Epidermal melanocyte (primary cell): ENCODE measurements around the gene PARG.
A peak's percentile ranks its signal among the peaks of the same experiment; 100 is the strongest.
"Not testable (repeated sequence)": the region's sequence is repeated elsewhere in the genome, so short reads cannot be mapped to it uniquely, and the experiment has no call there.

Source experiments
- DNase-seq: peaks from one replicate; pipeline ENCODE4 v3.0.0; 2011; ENCODE audit warnings: low spot score; ENCODE audit not compliant: insufficient read length

The PARG gene

DNA sequence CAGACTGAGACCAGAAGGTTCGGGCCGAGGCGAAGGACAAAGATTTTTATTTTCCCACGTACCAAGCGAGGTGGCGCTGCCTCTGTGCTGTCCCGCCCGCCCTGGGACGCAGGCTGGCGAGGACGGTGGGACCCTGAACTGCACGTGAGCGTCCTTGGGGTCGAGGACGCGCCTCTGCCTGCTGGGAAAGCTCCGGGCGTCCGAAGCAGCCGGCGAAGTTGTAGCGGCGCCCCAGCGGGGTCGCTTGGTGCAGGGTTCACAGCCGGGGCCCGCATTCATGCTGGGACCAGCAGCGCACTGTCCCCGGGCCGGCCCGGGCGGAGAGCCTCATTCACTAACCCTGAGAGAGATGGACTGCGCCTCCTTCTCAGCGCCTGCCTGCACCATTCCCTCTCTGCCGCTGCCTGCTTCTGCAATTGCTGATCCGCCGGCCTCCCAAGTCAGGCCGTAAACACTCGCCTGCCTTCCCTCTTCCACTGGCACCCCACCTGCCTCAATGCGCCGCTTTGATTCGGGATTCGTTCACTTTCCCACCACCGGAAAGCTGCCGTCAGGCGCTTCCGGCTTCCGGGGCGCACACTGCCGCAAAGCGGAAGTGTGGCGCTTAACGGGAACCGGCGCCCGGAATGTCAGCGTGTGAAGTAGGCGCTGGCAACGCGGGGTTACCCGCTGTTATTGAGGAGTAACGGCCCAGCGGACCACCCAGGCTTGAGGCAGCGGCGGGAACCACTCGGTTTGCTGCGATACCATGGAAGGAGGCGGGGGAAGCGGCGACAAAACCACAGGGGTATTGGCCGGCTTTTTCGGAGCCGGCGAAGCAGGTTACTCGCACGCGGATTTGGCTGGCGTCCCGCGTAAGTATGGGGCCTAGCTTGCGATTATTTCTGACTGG lies at the start of gene PARG, which contains the start of gene TIMM23B:
Gene PARG (minus strand): TSS at position 581 of the 892 bp plus-strand sequence. CDS start 302 bp downstream, at position 279.
Gene TIMM23B (plus strand): TSS at position 607 of the 892 bp plus-strand sequence. CDS start 142 bp downstream, at position 749.
- peak; percentile 15 for DNase-seq

DNA sequence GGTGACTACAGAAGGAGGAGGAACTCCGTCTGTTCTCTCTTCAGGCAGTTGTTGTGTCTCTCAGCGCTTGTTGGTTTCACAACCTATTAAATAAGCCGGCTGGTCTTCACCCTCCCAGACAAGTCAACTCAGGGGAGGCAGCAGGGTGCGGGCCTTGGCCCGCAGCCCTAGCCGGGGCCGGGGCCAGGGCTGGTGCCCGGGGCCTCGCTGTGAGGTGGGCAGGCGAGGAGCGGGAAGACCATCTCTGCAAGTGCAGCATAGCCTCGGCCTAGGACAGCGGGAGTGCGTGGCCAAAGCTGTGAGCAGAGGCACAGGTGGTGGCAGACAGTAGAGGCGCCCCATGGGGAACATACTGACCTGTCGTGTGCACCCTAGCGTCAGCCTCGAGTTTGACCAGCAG lies 46.5 kb upstream of the PARG start, which contains the start of gene AGAP6:
Gene AGAP6 (plus strand): TSS at position 31 of the 400 bp plus-strand sequence. CDS start 310 bp downstream, at position 341.
- not testable (repeated sequence) for DNase-seq

- not testable (repeated sequence) for DNase-seq
Observed at GRCh38 chr10:49987207-49987606, 45.4 kb upstream of the PARG start.

DNA sequence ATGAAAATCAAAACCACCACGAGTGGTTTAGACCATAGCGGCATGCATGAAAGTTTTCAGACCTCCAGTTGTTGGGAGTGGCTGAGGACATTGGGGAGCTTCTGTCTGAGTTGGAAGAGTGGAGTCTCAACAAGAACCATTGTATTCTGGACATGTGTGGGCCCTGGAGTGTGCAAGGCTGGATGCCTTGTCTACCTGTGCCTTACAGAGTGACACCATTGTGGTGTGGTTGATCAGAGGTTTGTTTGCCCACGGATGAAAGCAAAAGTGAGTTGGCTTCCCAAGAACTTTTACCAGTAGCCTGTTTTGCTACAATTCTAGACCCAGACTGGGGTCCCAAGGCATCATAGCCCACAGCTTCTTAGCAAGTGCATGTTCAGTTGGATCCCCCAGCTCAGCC lies 35.9 kb upstream of the PARG start:
- not testable (repeated sequence) for DNase-seq

DNA sequence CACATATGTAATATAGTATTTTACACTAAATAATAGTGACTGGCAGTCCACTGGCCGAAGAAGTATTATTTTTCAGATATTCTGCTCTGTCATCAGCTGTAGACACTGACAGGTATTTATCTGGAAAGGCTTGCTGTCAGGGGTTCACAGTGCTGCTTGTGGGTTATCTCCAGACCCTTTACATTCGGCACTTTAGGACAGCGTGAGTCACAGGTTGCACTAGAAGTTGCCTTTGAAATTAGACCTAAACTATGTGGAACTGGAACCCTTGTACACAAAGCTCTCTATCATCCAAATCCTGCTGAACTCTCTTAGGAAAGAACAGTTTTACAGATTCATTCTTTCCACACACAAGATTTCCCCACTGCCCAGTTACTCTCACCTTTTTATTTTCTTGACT lies 30.3 kb upstream of the PARG start:
- not testable (repeated sequence) for DNase-seq

GRCh38 chr10:49971466-49971865 lies 29.6 kb upstream of the PARG start:
- not testable (repeated sequence) for DNase-seq

- not testable (repeated sequence) for DNase-seq
Observed at GRCh38 chr10:49970331-49970857, 28.6 kb upstream of the PARG start.

DNA sequence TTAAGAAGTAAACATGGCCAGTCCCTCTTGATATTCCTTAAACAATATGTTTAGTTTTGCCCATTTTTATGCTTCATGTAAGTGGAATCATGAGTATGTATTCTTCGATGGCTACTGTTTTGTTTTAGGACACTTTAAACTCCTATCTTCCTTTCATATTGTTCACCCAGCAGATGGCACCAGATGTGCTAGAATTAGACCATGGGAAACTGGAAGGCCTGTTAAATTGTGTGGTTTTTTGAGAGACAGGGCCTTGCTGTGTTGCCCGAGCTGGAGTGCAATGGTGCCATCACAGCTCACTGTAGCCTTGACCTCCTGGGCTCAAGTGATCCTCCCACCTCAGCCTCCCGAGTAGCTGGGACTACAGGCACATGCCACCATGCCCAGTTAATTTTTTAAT lies 11.3 kb upstream of the PARG start:
- not testable (repeated sequence) for DNase-seq

DNA sequence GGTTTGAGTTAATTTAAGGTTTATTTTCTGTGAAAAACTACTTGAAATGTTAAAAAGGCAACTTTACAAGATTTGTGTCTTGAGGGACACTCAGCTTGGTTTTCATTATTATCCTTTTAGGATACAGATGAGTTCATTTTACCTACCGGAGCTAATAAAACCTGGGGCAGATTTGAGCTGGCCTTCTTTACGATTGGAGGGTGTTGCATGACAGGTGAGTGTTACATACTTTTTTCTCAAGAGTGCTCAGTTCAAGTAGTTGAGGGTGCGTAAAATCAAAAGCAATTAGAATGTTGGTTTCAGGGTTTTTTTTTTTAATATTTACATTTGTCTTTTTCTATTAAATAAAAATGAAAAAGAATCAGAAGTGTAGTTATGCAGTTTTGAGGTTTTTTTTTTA lies 10.2 kb upstream of the PARG start:
- DNase-seq = not testable (repeated sequence)

DNA sequence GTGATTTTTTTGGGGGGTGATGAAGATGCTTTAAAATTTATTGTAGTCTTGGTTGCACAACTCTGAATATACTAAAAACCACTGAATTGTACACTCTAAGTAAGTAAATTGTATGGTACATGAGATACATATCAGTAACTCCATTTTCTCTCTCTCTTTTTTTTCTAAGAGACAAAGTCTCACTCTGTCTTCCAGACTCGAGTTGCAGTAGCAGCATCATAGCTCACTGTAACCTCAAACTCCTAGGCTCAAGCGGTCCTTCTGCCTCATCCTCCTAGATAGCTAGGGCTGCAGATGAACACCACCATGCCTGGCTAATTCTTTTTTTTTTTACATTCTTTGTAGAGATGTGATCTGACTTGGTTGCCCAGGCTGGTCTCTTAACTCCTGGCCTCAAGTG lies 6.9 kb upstream of the PARG start:
- not testable (repeated sequence) for DNase-seq

DNA sequence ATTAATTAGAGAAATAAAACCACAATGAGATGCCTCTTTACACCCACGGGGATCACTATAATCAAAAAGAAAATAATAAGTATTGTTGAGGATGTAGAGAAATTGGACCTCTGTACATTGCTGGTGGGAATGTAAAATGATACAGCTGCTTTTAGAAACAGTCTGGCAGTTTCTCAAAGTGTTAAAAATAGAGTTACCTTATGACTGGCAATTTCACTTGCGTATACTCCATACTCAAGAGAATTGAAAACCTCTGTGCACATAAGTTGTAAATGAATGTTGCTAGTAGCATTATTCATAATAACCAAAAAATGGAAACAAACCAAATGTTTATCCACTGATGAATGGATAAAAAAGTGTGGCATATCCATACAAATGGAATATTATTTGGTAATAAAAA lies 6.3 kb upstream of the PARG start:
- DNase-seq = not testable (repeated sequence)

DNA sequence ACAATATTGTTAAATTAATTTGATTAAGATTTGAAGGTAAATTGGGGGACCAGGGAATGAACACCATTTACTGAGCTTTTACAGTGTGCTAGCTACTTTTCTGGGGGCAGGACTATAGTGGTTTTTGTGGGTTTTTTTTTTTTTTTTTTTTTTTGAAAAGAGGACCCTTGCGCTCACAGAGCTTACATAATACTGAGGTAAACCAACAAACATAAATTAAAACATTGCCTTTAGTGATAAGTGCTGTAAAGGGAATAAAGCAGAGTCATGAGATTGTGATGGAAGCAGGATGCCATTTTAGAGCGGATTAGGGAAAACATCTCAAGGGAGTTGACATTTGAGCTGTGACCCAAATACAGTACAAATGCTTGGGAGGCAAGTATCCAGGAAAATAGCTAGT lies 1.8 kb upstream of the PARG start:
- not testable (repeated sequence) for DNase-seq

DNA sequence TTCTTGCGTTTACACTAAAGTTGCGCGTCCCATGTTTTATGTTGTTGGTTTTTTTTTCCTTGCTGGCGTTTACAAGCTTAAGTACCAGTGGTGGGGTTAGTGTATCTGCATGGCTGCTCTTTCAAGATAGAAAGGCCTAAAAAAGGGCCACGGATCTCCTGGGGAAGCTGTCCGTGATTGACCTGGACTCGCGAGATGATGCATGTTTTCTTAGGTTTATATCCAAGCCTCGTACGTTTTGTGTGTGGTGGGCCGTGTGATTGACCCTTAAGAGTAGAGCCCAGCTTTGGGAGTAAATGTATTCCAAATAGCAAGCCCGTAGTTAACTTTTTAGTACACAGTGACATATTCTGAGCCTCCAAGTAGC lies 495 bp upstream of the PARG start:
- DNase-seq = not testable (repeated sequence)

DNA sequence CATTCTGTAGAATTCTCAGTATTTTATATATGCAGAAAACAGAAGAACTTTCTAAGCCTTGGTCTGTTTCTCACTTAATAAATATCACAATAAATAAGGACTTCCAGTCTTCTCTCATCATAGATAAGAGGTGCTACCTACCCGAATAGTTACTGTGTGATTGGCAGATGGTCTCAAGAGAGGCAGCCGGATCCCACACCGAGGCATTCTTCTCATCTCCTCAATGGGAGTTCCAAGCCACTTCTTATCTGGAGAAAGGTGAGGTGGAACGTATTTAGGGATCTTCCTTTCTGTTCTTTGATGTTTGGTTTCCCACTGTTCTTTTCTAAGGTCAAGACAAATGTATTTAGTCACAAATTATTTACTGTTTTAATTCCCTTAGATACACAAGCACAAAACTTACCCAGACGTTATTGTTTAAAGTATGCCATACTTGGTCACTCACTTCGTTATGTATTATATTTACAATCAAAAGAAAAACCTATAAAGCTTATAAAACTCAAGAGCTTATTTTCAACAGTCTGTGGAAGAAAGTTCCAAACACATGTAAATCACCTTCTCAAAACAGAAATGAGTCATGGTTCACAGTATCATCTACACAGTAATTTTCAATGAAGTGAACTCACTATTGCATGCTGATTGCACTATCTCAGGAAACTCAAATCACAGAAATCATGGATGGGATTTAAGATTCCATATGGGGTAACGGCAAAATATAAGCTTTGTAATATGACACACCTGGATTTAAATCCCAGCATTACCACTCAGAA lies 9.7 kb downstream of the PARG start:
- not testable (repeated sequence) for DNase-seq

- not testable (repeated sequence) for DNase-seq
Observed at GRCh38 chr10:49931276-49931675, 10.6 kb downstream of the PARG start.

- not testable (repeated sequence) for DNase-seq
Observed at GRCh38 chr10:49923572-49923971, 18.3 kb downstream of the PARG start.

- DNase-seq = not testable (repeated sequence)
Observed at GRCh38 chr10:49922041-49922440, 19.8 kb downstream of the PARG start.

DNA sequence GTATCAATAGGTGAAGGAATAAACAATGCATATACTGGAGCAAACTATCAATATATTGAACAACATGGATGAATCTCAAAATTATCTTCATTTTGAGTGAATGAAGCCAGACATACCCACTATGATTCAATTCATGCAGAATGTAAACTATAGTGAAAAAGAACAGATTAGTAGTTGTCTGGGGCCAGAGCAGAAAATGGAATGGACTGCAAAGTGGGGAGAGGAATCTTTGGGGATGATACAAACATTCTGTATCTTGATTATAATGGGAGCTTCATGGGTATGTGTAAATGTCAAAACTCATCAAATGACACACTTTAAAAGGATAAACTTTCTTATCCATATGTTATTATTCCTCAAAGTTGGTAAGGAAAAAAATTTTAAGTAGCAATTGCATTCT lies 23.9 kb downstream of the PARG start:
- not testable (repeated sequence) for DNase-seq

DNA sequence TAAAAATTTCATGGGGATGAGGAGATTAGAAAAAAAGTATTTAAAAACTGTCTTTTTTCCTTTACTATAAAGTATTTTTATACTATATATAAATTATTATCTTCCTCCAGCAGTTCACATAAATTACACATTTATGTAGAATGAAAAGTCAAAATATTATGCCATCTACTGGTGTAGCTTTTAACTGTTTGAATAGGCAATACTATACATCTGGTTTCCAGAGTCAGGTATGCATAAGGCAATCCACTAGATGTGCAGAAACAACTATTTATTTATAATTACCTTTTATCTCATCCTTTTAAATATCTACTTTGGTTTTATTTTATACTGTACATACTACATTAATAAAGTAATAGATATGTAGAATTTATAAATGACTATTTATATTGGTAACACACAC lies 25.4 kb downstream of the PARG start:
- DNase-seq = not testable (repeated sequence)

DNA sequence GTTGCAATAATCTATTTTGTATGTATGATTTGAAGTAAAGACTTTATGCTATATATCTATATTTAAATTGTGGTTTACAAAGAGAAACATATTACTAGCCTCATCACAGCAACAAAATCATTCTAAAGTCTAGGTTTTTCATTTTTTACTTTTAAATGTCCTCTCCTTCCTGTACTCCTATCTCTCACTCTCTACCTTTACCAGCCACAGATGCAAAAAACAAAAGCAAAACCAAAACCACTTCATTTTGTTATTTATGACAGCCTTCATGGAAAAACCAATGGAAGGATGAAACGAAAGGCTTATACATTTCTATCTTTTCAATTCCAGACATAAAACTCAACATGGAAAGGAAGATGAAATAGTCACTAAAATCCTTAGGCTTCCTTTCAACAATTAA lies 31.5 kb downstream of the PARG start:
- DNase-seq = not testable (repeated sequence)

GRCh38 chr10:49908290-49909080 lies 33.3 kb downstream of the PARG start:
- not testable (repeated sequence) for DNase-seq
